Lower lobe of right lung (tissue), 2 donors: ENCODE results near the gene CPNE1. TPM values are rescaled to one million over a fixed set of nuclear protein-coding genes. Genes with fewer than 3 reads are reported as not detected.

Source experiments
- ATAC-seq, 2 donors: fragments of 200-7000 bp; cut with Tn5 transposase; one replicate each; pipeline ENCODE4 v1.9.1; 2020 to 2022; ENCODE audit warnings: mild to moderate bottlenecking in 2 of 2, moderate library complexity in 2 of 2
- DNase-seq: peaks from one replicate; pipeline ENCODE4 v3.0.0-alpha.2; 2020
- H3K27ac ChIP-seq: fragments of 200-600 bp; one replicate; pipeline ENCODE4 v1.8.0; 2022
- H3K27me3 ChIP-seq: fragments of 200-600 bp; one replicate; pipeline ENCODE4 v1.8.0; 2022; ENCODE audit warnings: low read depth
- H3K36me3 ChIP-seq: fragments of 200-600 bp; one replicate; pipeline ENCODE4 v1.8.0; 2022; ENCODE audit warnings: mild to moderate bottlenecking
- H3K4me1 ChIP-seq: fragments of 200-600 bp; one replicate; pipeline ENCODE4 v1.8.0; 2022
- H3K4me3 ChIP-seq: fragments of 200-600 bp; one replicate; pipeline ENCODE4 v1.8.0; 2022; ENCODE audit warnings: mild to moderate bottlenecking
- H3K9me3 ChIP-seq: fragments of 200-600 bp; one replicate; pipeline ENCODE4 v1.8.0; 2022
- intact Hi-C: fragments of 100-400 bp; cut with DNase I; formaldehyde crosslinking; loops from one replicate; pipeline ENCODE4 v1.11.0; 2022
- total RNA-seq: library from RNA; stranded (reverse); fragmentation: NEBNext Ultra II Directional; extraction: Animal tissue kit (Norgen Biotek cat#: 25700); gene quantifications from one replicate; pipeline ENCODE4 v1.2.1, GENCODE V29; 2021
- TF ChIP-seq, protein P1 (sequence below): fragments of 200-600 bp; IDR thresholded peaks from one replicate; pipeline ENCODE4 v1.8.0; 2022; ENCODE audit warnings: antibody characterized with exemption, mild to moderate bottlenecking
- donor health status: DM: no; HTN: yes; CAD: no; lungs with severe emphysema.

The CPNE1 gene
- total RNA-seq, 1 donor from 2014 or later, result 154 TPM

DNA sequence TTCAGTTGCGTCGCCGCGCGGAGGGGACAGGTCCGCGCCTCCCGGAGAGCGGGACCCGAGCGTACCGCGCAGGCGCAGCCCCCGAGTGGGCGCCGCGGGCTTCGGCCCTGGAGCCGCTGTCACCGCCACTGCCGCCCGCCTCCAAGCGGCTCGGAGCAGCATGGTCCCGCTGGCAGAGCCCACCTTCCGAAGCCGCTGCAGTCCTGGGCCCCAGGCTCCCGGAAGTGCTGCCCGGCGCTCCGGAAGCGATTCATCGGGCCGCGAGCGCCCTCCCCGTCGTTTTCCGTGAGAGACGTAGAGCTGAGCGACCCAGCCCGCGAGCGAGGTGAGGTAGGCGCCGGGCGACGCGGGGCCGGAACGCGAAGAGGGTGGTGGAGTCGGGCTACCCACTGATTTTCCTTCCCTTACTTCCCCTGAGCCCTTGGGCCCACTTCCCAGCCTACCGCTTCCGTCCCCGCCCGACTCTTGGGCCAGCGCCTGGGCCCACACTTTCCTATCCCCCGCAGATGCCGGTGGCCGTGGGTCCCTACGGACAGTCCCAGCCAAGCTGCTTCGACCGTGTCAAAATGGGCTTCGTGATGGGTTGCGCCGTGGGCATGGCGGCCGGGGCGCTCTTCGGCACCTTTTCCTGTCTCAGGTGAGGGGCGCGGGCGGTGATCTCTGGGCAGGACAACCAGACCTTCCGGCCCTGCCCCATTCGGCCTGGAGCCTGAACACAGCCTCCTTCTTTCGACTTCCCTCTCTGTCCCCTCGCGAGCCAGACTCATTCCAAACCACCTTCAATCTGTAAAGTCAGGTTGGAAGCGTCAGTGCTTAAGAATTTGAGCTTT is 34.6 kb upstream of the CPNE1 start, which contains the start of the genes NFS1 and ROMO1:
Gene NFS1 (minus strand): TSS at position 226 of the 830 bp plus-strand sequence. CDS start 64 bp downstream, at position 162.
Gene ROMO1 (plus strand): TSS at position 279 of the 830 bp plus-strand sequence. CDS start 228 bp downstream, at position 507.
- H3K27me3 ChIP-seq, result no peaks in the 10 kb centered on the region
- DNase-seq (peak; percentile 91), ATAC-seq (peak; percentile 95 to 96)
- peaks cover 28% of the 10 kb centered on the region for H3K4me1 ChIP-seq
- peaks cover 52% of the 10 kb centered on the region for H3K36me3 ChIP-seq
- H3K9me3 ChIP-seq, result no peaks in the 10 kb centered on the region
- TF ChIP-seq, protein P1, sequence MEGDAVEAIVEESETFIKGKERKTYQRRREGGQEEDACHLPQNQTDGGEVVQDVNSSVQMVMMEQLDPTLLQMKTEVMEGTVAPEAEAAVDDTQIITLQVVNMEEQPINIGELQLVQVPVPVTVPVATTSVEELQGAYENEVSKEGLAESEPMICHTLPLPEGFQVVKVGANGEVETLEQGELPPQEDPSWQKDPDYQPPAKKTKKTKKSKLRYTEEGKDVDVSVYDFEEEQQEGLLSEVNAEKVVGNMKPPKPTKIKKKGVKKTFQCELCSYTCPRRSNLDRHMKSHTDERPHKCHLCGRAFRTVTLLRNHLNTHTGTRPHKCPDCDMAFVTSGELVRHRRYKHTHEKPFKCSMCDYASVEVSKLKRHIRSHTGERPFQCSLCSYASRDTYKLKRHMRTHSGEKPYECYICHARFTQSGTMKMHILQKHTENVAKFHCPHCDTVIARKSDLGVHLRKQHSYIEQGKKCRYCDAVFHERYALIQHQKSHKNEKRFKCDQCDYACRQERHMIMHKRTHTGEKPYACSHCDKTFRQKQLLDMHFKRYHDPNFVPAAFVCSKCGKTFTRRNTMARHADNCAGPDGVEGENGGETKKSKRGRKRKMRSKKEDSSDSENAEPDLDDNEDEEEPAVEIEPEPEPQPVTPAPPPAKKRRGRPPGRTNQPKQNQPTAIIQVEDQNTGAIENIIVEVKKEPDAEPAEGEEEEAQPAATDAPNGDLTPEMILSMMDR, result peak; percentile 37
- H3K27ac ChIP-seq, result peak within 1 kb of the TSS; percentile 93
- H3K4me3 ChIP-seq, result peak within 1 kb of the TSS; percentile 82
- intact Hi-C loops, result no loop called here

DNA sequence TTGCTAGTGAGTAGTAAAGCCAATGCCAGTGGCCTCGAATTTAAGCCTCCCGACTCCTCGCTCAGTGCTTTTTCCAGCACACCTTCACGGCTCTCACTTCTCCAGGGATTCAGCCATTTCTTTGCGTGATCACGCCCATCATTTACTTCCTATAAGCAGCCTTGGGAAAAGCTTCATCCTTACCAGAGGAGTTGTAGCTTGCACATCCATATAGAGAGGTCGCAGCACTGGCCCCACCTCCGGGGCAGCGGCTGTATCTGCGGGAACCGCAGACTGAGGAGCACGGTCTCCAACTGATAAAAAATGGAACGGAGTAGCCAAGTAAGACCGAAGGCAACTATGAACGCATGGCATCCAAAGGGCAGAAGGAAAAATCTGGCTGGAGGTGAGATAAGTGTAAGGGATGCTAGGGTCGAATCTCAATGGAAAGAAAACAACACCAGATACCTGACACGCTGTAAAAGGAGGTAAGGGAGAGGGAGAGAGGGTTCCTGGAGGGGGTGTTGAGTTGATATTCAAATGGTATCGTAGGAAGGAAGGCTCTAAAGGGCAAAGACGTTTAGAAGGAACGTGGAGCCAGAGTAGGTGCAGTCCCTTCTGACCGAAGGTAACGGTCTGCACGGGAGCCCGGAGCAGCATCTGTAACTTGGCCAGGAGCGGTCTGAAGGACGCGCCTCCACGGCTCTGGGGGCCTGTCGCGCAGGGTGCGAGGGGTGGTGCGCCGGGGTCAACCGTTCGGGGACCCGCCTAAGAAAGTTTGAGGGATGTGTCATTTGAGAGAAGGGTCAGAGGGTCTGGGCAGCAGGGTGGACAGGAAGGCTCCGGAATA is 33.8 kb upstream of the CPNE1 start:
- TF ChIP-seq, protein P1, result no peak
- Histone ChIP-seq H3K9me3 (no peaks in the 10 kb centered on the region), H3K4me1 (peaks cover 28% of the 10 kb centered on the region), H3K27me3 (no peaks in the 10 kb centered on the region), H3K4me3 (peak overlapping the region; percentile 82), H3K27ac (peak overlapping the region; percentile 93), H3K36me3 (peaks cover 52% of the 10 kb centered on the region)
- intact Hi-C loops, result no loop called here
- DNase-seq (no peak), ATAC-seq (peak; percentile 64 to 65)

DNA sequence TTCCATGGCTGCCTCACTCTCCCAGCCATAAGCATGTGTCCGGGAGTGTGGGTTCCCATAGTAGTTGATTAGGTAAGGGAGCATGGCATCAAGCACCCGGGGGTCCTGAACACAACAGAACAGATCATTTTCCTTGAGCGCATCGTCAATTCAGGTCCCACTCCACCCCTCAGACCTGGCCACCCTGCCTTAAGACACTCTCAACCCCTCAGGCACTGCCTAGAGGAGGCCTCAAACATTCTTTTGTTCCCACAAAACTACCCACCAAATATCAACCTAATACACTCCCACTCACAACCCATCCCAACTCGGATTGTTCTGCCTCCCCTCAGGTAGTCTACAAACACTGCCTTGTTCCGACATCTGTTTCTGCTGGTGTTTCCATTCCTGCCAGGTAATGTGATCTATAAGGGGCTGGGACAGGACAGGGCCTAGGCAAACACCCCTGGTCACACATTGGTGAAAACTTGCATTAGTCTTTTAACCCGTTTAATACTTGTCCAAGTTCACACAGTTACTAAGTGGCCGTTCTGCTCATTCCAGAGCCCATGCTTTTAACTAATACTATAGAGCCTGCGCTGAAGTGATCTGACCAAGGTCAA is 33.1 kb upstream of the CPNE1 start:
- DNase-seq (no peak), ATAC-seq (no peak)
- H3K9me3 ChIP-seq, result no peaks in the 10 kb centered on the region
- no peaks in the 10 kb centered on the region for H3K27me3 ChIP-seq
- intact Hi-C loops, result no loop called here
- H3K36me3 ChIP-seq, result peaks cover 52% of the 10 kb centered on the region
- H3K4me3 ChIP-seq, result peak overlapping the region; percentile 82
- H3K27ac ChIP-seq, result no peak overlapping the region
- H3K4me1 ChIP-seq, result peaks cover 28% of the 10 kb centered on the region
- TF ChIP-seq, protein P1, result no peak

DNA sequence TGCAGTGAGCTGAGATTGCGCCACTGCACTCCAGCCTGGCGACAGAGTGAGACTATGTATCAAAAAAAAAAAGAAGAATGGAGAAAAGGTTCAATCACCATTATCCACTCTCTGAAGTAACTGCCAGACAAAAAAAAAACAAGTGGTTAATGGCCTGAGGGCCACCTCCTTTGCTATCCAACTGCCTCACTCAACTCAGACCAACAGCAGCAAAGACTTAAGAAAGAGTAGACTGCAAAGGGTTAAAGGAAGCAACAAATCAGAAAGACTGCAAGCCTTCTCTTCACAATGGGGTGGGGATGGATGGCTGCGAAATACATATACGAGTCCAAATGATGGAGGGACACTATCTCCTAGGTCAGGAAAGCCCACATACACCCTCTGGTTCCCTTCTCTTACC is 31.3 kb upstream of the CPNE1 start:
- Histone ChIP-seq H3K27me3 (no peaks in the 10 kb centered on the region), H3K9me3 (no peaks in the 10 kb centered on the region), H3K36me3 (peaks cover 57% of the 10 kb centered on the region), H3K27ac (no peak overlapping the region), H3K4me1 (peaks cover 28% of the 10 kb centered on the region), H3K4me3 (no peak overlapping the region)
- ATAC-seq (no peak), DNase-seq (no peak)
- intact Hi-C loops, result no loop called here
- TF ChIP-seq, protein P1, result no peak

DNA sequence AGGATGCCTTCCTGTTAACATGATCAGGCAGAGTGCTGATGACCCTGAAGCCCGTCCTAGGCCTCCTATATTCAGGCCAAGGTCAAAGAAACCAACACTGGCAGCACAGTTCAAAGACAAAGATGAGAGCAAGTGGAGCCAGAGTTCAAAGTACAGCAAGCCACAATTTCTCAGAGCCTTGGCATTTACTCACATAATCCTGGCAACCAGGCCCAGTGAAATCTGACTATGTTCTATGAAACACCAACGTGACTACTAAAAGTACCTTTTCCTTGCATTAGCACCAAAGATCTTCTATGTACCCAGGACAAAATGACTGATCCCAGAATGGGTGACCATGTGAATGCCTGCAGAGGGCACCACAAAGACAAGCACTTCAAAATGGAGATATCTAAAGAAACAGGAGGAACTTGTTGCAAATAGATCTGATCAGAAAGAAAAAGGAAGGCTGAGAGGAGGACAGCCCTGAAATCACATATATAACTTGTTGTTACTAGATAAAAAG is 30.6 kb upstream of the CPNE1 start:
- Histone ChIP-seq H3K27ac (no peak overlapping the region), H3K4me1 (peaks cover 22% of the 10 kb centered on the region), H3K9me3 (no peaks in the 10 kb centered on the region), H3K27me3 (no peaks in the 10 kb centered on the region), H3K36me3 (peaks cover 62% of the 10 kb centered on the region), H3K4me3 (no peak overlapping the region)
- TF ChIP-seq, protein P1, result no peak
- intact Hi-C loops, result no loop called here
- ATAC-seq (no peak), DNase-seq (no peak)
